Stomach (tissue), 9 donors: ENCODE data around the gene DUXA. TPM values are rescaled to one million over a fixed set of nuclear protein-coding genes. Genes with fewer than 3 reads are reported as not detected.
"Not testable (repeated sequence)": the region's sequence is repeated elsewhere in the genome, so short reads cannot be mapped to it uniquely, and the experiment has no call there.

Source experiments
- DNase-seq, 2 donors: peaks; one replicate each; pipeline versions ENCODE4 v3.0.0 to v3.0.0-alpha.2; 2013 to 2019
- H3K27ac ChIP-seq, 5 donors: fragments of 200-600 bp in 4 of 5; sonication (generic) in 4 of 5; one replicate each; pipeline ENCODE4 v1.5.1; 2013 to 2019; ENCODE audit warnings: mild to moderate bottlenecking in 1 of 5, moderate library complexity in 1 of 5
- H3K27me3 ChIP-seq, 3 donors: fragments of 200-600 bp; sonication (generic); one replicate each; pipeline ENCODE4 v1.5.1; 2017 to 2019; ENCODE audit warnings: mixed run types in 1 of 3
- H3K36me3 ChIP-seq, 4 donors: fragments of 200-600 bp; sonication (generic); 1 replicate in 3 of 4; 2 replicates in 1 of 4; pipeline ENCODE4 v1.5.1; 2016 to 2019
- H3K4me1 ChIP-seq, 4 donors: fragments of 200-600 bp; sonication (generic); one replicate each; pipeline ENCODE4 v1.5.1; 2016 to 2019
- H3K4me3 ChIP-seq, 4 donors: fragments of 200-600 bp; sonication (generic) in 3 of 4; one replicate each; pipeline ENCODE4 v1.5.1; 2016 to 2019; ENCODE audit warnings: mild to moderate bottlenecking in 1 of 4
- H3K9me3 ChIP-seq, 4 donors: fragments of 200-600 bp; sonication (generic); one replicate each; pipeline ENCODE4 v1.5.1; 2016 to 2019
- EP300 ChIP-seq: sonication (generic); formaldehyde crosslinking; IDR thresholded peaks from one replicate; pipeline ENCODE4 v1.6.1; 2017; ENCODE audit warnings: antibody characterized with exemption
- POLR2A ChIP-seq, 4 donors: fragments of 450-650 bp; IDR thresholded peaks; one replicate each; pipeline ENCODE4 v1.6.1; 2016; ENCODE audit warnings: antibody characterized with exemption in 4 of 4, control low read depth in 2 of 4, mild to moderate bottlenecking in 1 of 4, moderate library complexity in 1 of 4
- POLR2AphosphoS5 ChIP-seq, 3 donors: sonication (generic); formaldehyde crosslinking; IDR thresholded peaks; one replicate each; pipeline ENCODE4 v1.6.1; 2016; ENCODE audit warnings: antibody characterized with exemption in 3 of 3
- WGBS, 5 donors: extraction: QIAGEN DNeasy Blood & Tissue Kit in 3 of 5; methylation state at CpG; one replicate each; pipeline versions ENCODE4 v1.1.5 to v1.1.7; 2013 to 2018; 5-methylcytosine and 5-hydroxymethylcytosine counted together
- intact Hi-C: fragments of 100-400 bp; cut with DNase I; formaldehyde crosslinking; loops from one replicate; pipeline ENCODE4 v1.15.1; 2023; ENCODE audit warnings: low total_unique reads
- polyA plus RNA-seq, 3 donors: library from polyadenylated mRNA; stranded (reverse); fragments of 200-250 nt; gene quantifications; one replicate each; pipeline ENCODE4 v1.2.3, GENCODE V29; 2013
- total RNA-seq, 5 donors: library from RNA; depleted of rRNA; stranded (reverse); fragments of >200 nt; gene quantifications; one replicate each; pipeline versions ENCODE4 v1.1.0 to v1.2.3, GENCODE V29; 2014 to 2016
- TF ChIP-seq, protein P1 (sequence below), 7 experiments: fragments of 450-650 bp in 4 of 7; fragments of 200-600 bp in 3 of 7; sonication (generic) in 3 of 7; IDR thresholded peaks; one replicate each; pipeline ENCODE4 v1.5.1; 2016 to 2019; ENCODE audit warnings: antibody characterized with exemption in 7 of 7, control low read depth in 2 of 7, mild to moderate bottlenecking in 1 of 7
- donor health status: healthy with polysubstance abuse.
- donor health status: Bipolar disorder and iron deficiency.
- donor health status: healthy.

Gene DUXA
- total and polyA plus RNA-seq, 8 donors, result not detected

- TF ChIP-seq EP300 (no peak), POLR2AphosphoS5 (IDR thresholded peaks at IDR 0.05) (no peak), POLR2A (IDR thresholded peaks at IDR 0.05) (no peak)
- TF ChIP-seq, protein P1, sequence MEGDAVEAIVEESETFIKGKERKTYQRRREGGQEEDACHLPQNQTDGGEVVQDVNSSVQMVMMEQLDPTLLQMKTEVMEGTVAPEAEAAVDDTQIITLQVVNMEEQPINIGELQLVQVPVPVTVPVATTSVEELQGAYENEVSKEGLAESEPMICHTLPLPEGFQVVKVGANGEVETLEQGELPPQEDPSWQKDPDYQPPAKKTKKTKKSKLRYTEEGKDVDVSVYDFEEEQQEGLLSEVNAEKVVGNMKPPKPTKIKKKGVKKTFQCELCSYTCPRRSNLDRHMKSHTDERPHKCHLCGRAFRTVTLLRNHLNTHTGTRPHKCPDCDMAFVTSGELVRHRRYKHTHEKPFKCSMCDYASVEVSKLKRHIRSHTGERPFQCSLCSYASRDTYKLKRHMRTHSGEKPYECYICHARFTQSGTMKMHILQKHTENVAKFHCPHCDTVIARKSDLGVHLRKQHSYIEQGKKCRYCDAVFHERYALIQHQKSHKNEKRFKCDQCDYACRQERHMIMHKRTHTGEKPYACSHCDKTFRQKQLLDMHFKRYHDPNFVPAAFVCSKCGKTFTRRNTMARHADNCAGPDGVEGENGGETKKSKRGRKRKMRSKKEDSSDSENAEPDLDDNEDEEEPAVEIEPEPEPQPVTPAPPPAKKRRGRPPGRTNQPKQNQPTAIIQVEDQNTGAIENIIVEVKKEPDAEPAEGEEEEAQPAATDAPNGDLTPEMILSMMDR (IDR thresholded peaks at IDR 0.05), result no peak
- DNase-seq, result no peak
- WGBS, 5 donors, result 89 to 94% (median 92%) methylated on average over 4 of the region's 4 CpGs
- Histone ChIP-seq H3K27me3 (no peaks in the 10 kb centered on the region), H3K9me3 (peaks cover 0 to 67% (median 29%) of the 10 kb centered on the region in 4 donors), H3K4me1 (no peaks in the 10 kb centered on the region), H3K36me3 (no peaks in the 10 kb centered on the region), H3K27ac (no peak overlapping the region), H3K4me3 (no peak overlapping the region)
- intact Hi-C loops, result no loop called here
Observed at GRCh38 chr19:57141699-57142098, 25.6 kb downstream of the DUXA start.

DNA sequence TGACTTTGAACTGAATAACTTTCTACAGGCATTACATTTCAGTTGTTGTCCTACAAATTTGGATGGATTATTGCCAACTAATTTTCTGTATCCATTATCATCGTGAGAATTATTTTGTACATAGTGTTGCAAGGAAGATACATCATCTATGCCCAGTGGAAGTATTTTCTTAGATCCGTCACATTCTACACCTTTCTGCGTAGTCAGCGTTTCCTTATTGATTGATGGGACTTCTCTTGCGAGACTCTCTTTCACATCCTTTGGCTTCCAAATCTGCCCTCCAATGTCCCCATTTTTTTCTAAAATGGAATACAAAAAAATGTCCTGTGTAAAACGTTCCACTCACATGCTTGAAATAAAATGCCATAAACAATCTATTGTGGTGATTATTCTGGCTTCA is 31.5 kb downstream of the DUXA start:
- TF ChIP-seq POLR2AphosphoS5 (IDR thresholded peaks at IDR 0.05), result no peak
- TF ChIP-seq EP300, result no peak
- TF ChIP-seq POLR2A (IDR thresholded peaks at IDR 0.05), result no peak
- TF ChIP-seq, protein P1 (IDR thresholded peaks at IDR 0.05), result no peak
- no peaks in the 10 kb centered on the region for H3K4me1 ChIP-seq
- H3K27ac ChIP-seq, result no peak overlapping the region
- intact Hi-C loops, result no loop called here
- H3K27me3 ChIP-seq, result peaks cover 0 to 6% (median 0%) of the 10 kb centered on the region in 3 donors
- H3K9me3 ChIP-seq, result peaks cover 0 to 56% (median 28%) of the 10 kb centered on the region in 4 donors
- no peak for DNase-seq
- 75 to 84% (median 79%) methylated on average over 6 of the region's 6 CpGs for WGBS, 5 donors
- no peaks in the 10 kb centered on the region for H3K36me3 ChIP-seq
- H3K4me3 ChIP-seq, result no peak overlapping the region

DNA sequence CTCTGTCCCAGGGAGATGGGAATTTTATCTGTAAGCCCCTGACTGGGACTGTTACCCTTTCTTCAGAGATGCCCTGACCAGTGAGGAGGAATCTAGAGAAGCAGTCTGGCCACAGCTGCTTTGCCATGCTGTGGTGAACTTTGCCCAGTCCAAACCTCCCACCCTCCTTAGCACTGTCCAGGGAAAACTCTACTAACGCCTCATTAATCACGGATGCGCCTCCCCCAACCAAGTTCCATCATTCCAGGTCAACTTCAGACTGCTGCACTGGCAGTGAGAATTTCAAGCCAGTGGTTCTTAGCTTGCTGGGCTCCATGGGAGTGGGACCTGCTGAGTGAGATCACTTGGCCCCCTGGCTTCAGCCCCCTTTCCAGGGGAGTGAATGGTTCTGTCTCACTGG is 39.9 kb downstream of the DUXA start:
- H3K4me3 ChIP-seq, H3K36me3 ChIP-seq, DNase-seq, H3K4me1 ChIP-seq, H3K27ac ChIP-seq, intact Hi-C loops: not testable (repeated sequence)
- WGBS, 5 donors, result 74 to 89% (median 80%) methylated on average over 3 of the region's 3 CpGs
- Histone ChIP-seq H3K9me3 (peaks cover 3 to 36% (median 23%) of the 10 kb centered on the region in 4 donors), H3K27me3 (peaks cover 0 to 22% (median 0%) of the 10 kb centered on the region in 3 donors)

GRCh38 chr19:57123882-57124281 is 43.4 kb downstream of the DUXA start:
- no peaks in the 10 kb centered on the region for H3K4me1 ChIP-seq
- H3K9me3 ChIP-seq, result peaks cover 7 to 39% (median 25%) of the 10 kb centered on the region in 4 donors
- no peak for DNase-seq
- H3K27ac ChIP-seq, result no peak overlapping the region
- TF ChIP-seq, protein P1 (IDR thresholded peaks at IDR 0.05), result no peak
- TF ChIP-seq POLR2AphosphoS5 (IDR thresholded peaks at IDR 0.05) (no peak), EP300 (no peak), POLR2A (IDR thresholded peaks at IDR 0.05) (no peak)
- H3K4me3 ChIP-seq, result no peak overlapping the region
- WGBS, 5 donors, result 14 to 26% (median 22%) methylated on average over 4 of the region's 4 CpGs
- H3K36me3 ChIP-seq, result no peaks in the 10 kb centered on the region
- H3K27me3 ChIP-seq, result peaks cover 0 to 16% (median 0%) of the 10 kb centered on the region in 3 donors
- intact Hi-C loops, result no loop called here

- no peak for DNase-seq
Observed at GRCh38 chr19:57118848-57119247, 48.4 kb downstream of the DUXA start.

GRCh38 chr19:57113501-57113900 is 53.8 kb downstream of the DUXA start:
- WGBS, 5 donors, result 69 to 84% (median 78%) methylated on average over 7 of the region's 7 CpGs
- peaks cover 12 to 96% (median 77%) of the 10 kb centered on the region in 4 donors for H3K9me3 ChIP-seq
- H3K36me3 ChIP-seq, H3K27ac ChIP-seq, H3K4me3 ChIP-seq, H3K4me1 ChIP-seq, intact Hi-C loops, DNase-seq: not testable (repeated sequence)
- peaks cover 0 to 11% (median 0%) of the 10 kb centered on the region in 3 donors for H3K27me3 ChIP-seq

More at GRCh38 chr19:57118848-57119247, 48.4 kb downstream of the DUXA start:
- intact Hi-C loops, result no loop called here
- TF ChIP-seq POLR2AphosphoS5 (IDR thresholded peaks at IDR 0.05), result no peak
- TF ChIP-seq, protein P1 (IDR thresholded peaks at IDR 0.05), result no peak
- no peak for TF ChIP-seq POLR2A (IDR thresholded peaks at IDR 0.05)
- no peak for TF ChIP-seq EP300
- no peaks in the 10 kb centered on the region for H3K36me3 ChIP-seq
- 62 to 73% (median 69%) methylated on average over 18 to 32 of the region's 32 CpGs for WGBS, 5 donors
- peaks cover 4 to 70% (median 45%) of the 10 kb centered on the region in 4 donors for H3K9me3 ChIP-seq
- H3K27me3 ChIP-seq, result no peaks in the 10 kb centered on the region
- H3K4me3 ChIP-seq, result no peak overlapping the region
- no peaks in the 10 kb centered on the region for H3K4me1 ChIP-seq
- H3K27ac ChIP-seq, result no peak overlapping the region
